HEK293 (cell line): ENCODE data around the gene HERC4.

Experiments
- BCL6B ChIP-seq: fragments of 450-650 bp; formaldehyde crosslinking; IDR thresholded peaks from 2 replicates; pipeline ENCODE4 v1.5.1; 2017; ENCODE audit warnings: missing biosample characterization, missing genetic modification characterization
- CTCF ChIP-seq: fragments of 450-650 bp; formaldehyde crosslinking; IDR thresholded peaks from 2 replicates; pipeline ENCODE4 v1.5.1; 2016; ENCODE audit warnings: missing biosample characterization, missing genetic modification characterization
- PATZ1 ChIP-seq: fragments of 450-650 bp; formaldehyde crosslinking; IDR thresholded peaks from 2 replicates; pipeline ENCODE4 v1.5.1; 2016; ENCODE audit warnings: missing biosample characterization, missing genetic modification characterization
- ZNF132 ChIP-seq: fragments of 450-650 bp; formaldehyde crosslinking; IDR thresholded peaks from 2 replicates; pipeline ENCODE4 v1.5.1; 2017; ENCODE audit warnings: missing biosample characterization, missing genetic modification characterization, borderline replicate concordance

- TF ChIP-seq CTCF (tag by site-specific recombination) (no peak), PATZ1 (tag by site-specific recombination) (no peak), BCL6B (tag by site-specific recombination) (no peak), ZNF132 (tag by site-specific recombination) (no peak)
Observed at GRCh38 chr10:67976292-67977245, 98.5 kb downstream of the HERC4 start.
